ENCODE measurements around the gene TFPI.

TFPI gene

GRCh38 chr2:187435078-187435477 is 119.2 kb downstream of the TFPI start:
- Mint-ChIP-seq H3K4me3 (no peak overlapping the region), H3K27me3 (no peaks in the 10 kb centered on the region), H3K36me3 (no peaks in the 10 kb centered on the region), H3K9me3 (no peaks in the 10 kb centered on the region), H3K4me1 (no peaks in the 10 kb centered on the region), H3K27ac (no peak overlapping the region)
- ATAC-seq (ENCODE audit: low read depth) (no peak), DNase-seq (ENCODE audit: low spot score in 2 of 2) (no peak)

GRCh38 chr2:187434342-187434785 is 119.9 kb downstream of the TFPI start:
- H3K36me3 Mint-ChIP-seq, result no peaks in the 10 kb centered on the region
- DNase-seq (ENCODE audit: low spot score in 2 of 2) (no peak), ATAC-seq (ENCODE audit: low read depth) (no peak)
- no peaks in the 10 kb centered on the region for H3K4me1 Mint-ChIP-seq
- H3K4me3 Mint-ChIP-seq, result no peak overlapping the region
- no peaks in the 10 kb centered on the region for H3K9me3 Mint-ChIP-seq
- no peak overlapping the region for H3K27ac Mint-ChIP-seq
- H3K27me3 Mint-ChIP-seq, result no peaks in the 10 kb centered on the region

DNA sequence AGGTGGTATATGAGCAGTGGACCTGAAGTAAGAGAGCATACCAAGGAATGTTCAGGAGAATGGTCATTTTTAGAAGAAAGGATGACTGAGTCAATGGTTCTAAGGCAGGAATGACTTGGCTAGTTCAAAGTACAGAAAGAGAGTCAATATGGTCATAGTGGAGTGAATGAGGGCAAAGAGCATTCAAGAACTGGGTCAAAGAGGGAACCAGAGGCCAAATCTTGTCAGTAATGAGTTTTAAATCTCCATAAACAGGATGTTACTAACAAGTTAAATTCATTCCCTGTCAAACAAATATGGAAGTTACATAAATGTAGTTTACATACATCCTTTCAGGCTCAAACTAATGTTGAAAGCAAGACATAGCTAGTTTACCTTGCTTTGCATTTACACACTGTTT is 122.3 kb downstream of the TFPI start:
- no peak for ATAC-seq (ENCODE audit: low read depth)
- no peak overlapping the region for H3K4me3 Mint-ChIP-seq
- H3K27ac Mint-ChIP-seq, result no peak overlapping the region

DNA sequence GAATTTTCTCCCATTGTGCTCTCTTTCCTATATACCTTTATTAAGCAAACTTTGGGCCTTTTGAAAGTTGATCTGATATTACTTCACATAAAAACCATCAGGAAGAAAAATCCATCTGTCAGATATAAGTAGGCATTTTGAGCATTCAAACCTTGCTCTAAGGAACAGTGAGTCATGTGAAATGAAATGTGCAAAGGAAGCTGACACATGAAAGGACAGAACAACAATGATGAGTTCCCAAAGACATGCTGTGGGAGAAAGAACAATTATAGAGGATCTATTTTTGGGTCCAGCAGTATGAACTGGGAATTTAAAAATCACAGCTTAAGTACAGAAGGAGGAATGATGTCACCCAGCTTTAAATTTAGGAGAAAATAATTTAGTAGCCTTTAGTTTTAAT is 124.2 kb downstream of the TFPI start:
- H3K9me3 Mint-ChIP-seq, result peaks cover 1% of the 10 kb centered on the region
- no peaks in the 10 kb centered on the region for H3K36me3 Mint-ChIP-seq
- ATAC-seq (ENCODE audit: low read depth), result no peak
- no peak for DNase-seq (ENCODE audit: low spot score in 2 of 2)
- no peaks in the 10 kb centered on the region for H3K27me3 Mint-ChIP-seq
- H3K27ac Mint-ChIP-seq, result no peak overlapping the region
- H3K4me3 Mint-ChIP-seq, result no peak overlapping the region
- no peaks in the 10 kb centered on the region for H3K4me1 Mint-ChIP-seq

More for the DNA sequence above, 122.3 kb downstream of the TFPI start:
- DNase-seq (ENCODE audit: low spot score in 2 of 2), result no peak
- H3K4me1 Mint-ChIP-seq, result no peaks in the 10 kb centered on the region
- H3K27me3 Mint-ChIP-seq, result no peaks in the 10 kb centered on the region
- no peaks in the 10 kb centered on the region for H3K36me3 Mint-ChIP-seq
- peaks cover under 1% of the 10 kb centered on the region for H3K9me3 Mint-ChIP-seq

DNA sequence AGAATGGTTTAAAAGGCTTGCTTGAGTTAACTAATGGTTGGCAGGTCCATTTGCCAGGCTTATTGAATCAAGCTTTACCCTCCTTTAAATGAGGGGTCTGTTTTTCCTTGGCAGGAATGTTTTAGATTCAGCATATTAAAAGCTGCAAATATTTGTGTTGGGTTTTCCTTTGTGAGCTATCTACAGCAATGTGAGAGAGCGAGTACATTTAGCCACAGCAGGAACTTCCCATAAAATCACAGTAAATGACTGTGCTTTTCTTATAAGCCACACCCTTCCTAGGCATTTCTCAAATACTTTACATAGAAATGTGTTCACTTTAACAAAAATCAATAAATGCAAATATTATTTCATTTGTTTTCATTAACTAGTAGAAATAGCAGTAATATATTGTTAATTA is 130.1 kb downstream of the TFPI start:
- Mint-ChIP-seq H3K9me3 (peaks cover 1% of the 10 kb centered on the region), H3K4me3 (no peak overlapping the region), H3K4me1 (no peaks in the 10 kb centered on the region), H3K36me3 (no peaks in the 10 kb centered on the region), H3K27ac (no peak overlapping the region), H3K27me3 (no peaks in the 10 kb centered on the region)
- no peak for ATAC-seq (ENCODE audit: low read depth)
- DNase-seq (ENCODE audit: low spot score in 2 of 2), result no peak

GRCh38 chr2:187422282-187422681 is 132.0 kb downstream of the TFPI start:
- no peaks in the 10 kb centered on the region for H3K4me1 Mint-ChIP-seq
- H3K4me3 Mint-ChIP-seq, result no peak overlapping the region
- H3K27me3 Mint-ChIP-seq, result no peaks in the 10 kb centered on the region
- no peaks in the 10 kb centered on the region for H3K36me3 Mint-ChIP-seq
- no peak for DNase-seq (ENCODE audit: low spot score in 2 of 2)
- no peak for ATAC-seq (ENCODE audit: low read depth)
- peaks cover 1% of the 10 kb centered on the region for H3K9me3 Mint-ChIP-seq
- no peak overlapping the region for H3K27ac Mint-ChIP-seq

- no peaks in the 10 kb centered on the region for H3K36me3 Mint-ChIP-seq
- H3K27ac Mint-ChIP-seq, result no peak overlapping the region
- H3K27me3 Mint-ChIP-seq, result no peaks in the 10 kb centered on the region
Measured at GRCh38 chr2:187421519-187421918, 132.7 kb downstream of the TFPI start.

GRCh38 chr2:187419808-187420207 is 134.4 kb downstream of the TFPI start:
- H3K9me3 Mint-ChIP-seq, result no peaks in the 10 kb centered on the region
- no peaks in the 10 kb centered on the region for H3K4me1 Mint-ChIP-seq

More at GRCh38 chr2:187421519-187421918, 132.7 kb downstream of the TFPI start:
- Mint-ChIP-seq H3K9me3 (no peaks in the 10 kb centered on the region), H3K4me1 (no peaks in the 10 kb centered on the region), H3K4me3 (no peak overlapping the region)
- no peak for ATAC-seq (ENCODE audit: low read depth)
- no peak for DNase-seq (ENCODE audit: low spot score in 2 of 2)

GRCh38 chr2:187415449-187415848 is 138.8 kb downstream of the TFPI start:
- Mint-ChIP-seq H3K27ac (no peak overlapping the region), H3K27me3 (no peaks in the 10 kb centered on the region), H3K9me3 (peaks cover 4% of the 10 kb centered on the region), H3K4me3 (no peak overlapping the region), H3K4me1 (no peaks in the 10 kb centered on the region), H3K36me3 (no peaks in the 10 kb centered on the region)
- no peak for DNase-seq (ENCODE audit: low spot score in 2 of 2)
- no peak for ATAC-seq (ENCODE audit: low read depth)

More at GRCh38 chr2:187419808-187420207, 134.4 kb downstream of the TFPI start:
- H3K36me3 Mint-ChIP-seq, result no peaks in the 10 kb centered on the region
- ATAC-seq (ENCODE audit: low read depth), result no peak
- no peak overlapping the region for H3K27ac Mint-ChIP-seq
- no peak overlapping the region for H3K4me3 Mint-ChIP-seq
- DNase-seq (ENCODE audit: low spot score in 2 of 2), result no peak
- H3K27me3 Mint-ChIP-seq, result no peaks in the 10 kb centered on the region
